GM12864 (cell line): ENCODE results near the gene IFNA2.
A peak's percentile ranks its signal among the peaks of the same experiment; 100 is the strongest.

Source experiments
- DNase-seq: peaks from one replicate; pipeline ENCODE4 v3.0.0-alpha.2; 2011; ENCODE audit warnings: low read depth
- H3K4me3 ChIP-seq: 2 replicates; pipeline ENCODE4 v1.5.1; 2011; ENCODE audit warnings: mild to moderate bottlenecking, low read depth, low read length, control low read depth
- TF ChIP-seq, protein P1 (sequence below): IDR thresholded peaks from 2 replicates; pipeline ENCODE4 v1.5.1; 2011; ENCODE audit warnings: low read depth, mild to moderate bottlenecking, moderate library complexity, low read length, control low read depth, inconsistent platforms; ENCODE audit errors: missing control alignments

Gene IFNA2

DNA sequence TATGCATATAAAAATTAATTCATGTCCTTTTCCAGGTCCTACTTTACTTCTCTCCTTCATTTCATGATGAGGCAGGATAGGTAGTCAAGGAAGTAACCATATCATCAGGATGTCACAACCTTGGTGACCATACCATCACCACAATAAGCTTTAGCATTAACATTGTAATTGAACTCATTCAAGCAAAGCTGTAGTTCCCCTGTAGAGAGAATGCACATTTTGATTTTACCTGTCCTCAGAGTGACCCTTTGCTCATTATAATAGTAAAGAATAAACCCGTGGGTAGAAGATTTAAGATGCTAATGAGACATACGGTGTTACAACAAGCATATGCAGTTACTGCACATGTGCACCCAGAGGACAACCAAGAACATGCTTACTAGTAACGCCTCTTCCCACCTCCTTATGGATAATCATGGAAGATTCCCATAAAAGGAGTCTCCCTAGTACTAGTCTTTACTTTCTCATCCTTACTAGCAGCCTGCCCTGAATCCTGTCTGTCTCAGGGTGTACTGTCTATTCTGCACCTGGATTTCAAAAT, 36.7 kb downstream of the IFNA2 start:
- no peak for DNase-seq
- TF ChIP-seq, protein P1, sequence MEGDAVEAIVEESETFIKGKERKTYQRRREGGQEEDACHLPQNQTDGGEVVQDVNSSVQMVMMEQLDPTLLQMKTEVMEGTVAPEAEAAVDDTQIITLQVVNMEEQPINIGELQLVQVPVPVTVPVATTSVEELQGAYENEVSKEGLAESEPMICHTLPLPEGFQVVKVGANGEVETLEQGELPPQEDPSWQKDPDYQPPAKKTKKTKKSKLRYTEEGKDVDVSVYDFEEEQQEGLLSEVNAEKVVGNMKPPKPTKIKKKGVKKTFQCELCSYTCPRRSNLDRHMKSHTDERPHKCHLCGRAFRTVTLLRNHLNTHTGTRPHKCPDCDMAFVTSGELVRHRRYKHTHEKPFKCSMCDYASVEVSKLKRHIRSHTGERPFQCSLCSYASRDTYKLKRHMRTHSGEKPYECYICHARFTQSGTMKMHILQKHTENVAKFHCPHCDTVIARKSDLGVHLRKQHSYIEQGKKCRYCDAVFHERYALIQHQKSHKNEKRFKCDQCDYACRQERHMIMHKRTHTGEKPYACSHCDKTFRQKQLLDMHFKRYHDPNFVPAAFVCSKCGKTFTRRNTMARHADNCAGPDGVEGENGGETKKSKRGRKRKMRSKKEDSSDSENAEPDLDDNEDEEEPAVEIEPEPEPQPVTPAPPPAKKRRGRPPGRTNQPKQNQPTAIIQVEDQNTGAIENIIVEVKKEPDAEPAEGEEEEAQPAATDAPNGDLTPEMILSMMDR, result no peak
- H3K4me3 ChIP-seq, result no peak overlapping the region

DNA sequence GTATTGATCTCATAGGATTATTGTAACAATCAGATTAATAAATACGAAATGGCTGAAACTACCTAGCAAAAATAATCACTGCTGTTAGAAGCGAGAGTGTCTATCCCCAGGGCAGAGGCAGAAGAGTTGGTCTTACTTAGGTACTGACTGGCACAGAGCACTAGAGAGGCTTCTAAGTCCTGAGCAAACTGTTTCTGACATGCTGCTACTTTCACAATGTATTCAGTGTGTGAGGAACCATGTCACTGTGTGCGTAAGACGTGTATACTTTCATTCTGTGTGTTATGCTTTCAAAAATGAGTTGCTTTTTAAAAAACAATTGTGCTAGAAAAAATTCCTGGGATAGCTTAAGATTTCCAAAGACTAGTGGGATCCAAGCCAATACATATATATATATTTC, 44.5 kb downstream of the IFNA2 start:
- no peak overlapping the region for H3K4me3 ChIP-seq
- no peak for DNase-seq
- TF ChIP-seq, protein P1, result no peak

DNA sequence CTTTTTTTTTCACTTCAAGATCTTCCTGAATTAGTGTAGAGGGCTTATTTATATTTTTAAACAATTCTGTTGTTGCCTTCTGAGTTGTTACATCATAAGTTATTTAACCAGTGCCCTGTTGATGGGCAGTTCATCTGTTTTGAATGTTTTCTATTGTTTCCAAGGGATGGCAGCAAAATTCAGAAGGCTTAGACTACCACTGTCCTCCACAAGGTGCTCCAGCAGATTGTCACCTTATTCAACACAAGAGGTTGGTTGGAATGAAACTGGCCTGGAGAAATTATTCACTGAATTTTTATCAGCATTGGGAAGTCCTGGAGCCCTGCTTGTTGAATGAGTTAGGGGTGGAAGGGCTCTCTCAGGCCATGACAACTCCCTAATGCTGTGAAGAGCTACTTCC, 48.7 kb downstream of the IFNA2 start:
- no peak overlapping the region for H3K4me3 ChIP-seq
- no peak for DNase-seq
- TF ChIP-seq, protein P1, result no peak

DNA sequence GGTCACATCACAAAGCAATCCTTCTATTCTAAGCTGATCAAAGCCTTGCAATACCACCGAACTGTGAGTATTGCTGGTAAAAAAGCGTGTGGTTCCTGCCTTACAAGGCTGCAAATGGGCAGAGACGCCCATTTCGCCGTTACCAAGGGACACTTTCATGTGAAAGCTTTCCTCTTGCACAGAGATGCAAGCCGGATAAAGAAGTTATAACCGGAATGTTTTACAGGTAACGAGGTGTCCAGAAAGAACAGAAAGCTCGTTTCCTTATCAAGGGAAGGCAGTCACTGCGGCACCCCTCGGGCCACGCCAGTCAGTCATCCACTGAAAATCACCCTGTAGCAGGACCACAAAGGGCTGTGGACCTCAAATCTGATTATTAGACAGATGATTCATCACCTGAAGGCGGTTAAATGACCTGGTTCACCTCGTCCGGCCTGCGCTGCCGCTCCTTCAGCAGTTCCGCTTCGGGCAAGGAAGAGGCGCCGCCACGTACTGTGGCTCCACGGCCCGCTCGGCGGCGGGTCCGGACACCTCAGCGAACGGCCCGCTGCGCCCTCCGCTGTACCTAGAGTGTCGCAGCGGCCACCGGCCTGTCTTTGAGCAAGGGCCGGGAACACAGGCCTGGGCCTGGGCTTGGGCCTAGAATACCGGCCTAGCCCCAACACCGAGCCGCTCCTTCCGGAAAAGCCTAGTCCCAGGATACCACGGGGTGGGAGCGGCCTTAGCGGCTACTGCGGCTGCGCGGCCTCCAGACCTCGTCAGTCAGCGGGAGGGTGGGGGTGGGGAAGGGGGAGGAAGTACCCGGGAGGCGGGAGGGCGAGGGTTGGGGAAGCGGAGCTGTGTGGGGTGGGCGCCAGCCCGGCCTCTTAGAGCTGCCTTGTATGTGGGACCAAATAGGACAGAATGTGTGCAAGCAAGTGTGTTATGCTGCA, 50.2 kb downstream of the IFNA2 start, which contains the start of gene KLHL9:
Gene KLHL9 (minus strand): TSS at position 704 of the 932 bp plus-strand sequence. CDS start 545 bp downstream, at position 159.
- TF ChIP-seq, protein P1, result no peak
- DNase-seq, result peak; percentile 72
- H3K4me3 ChIP-seq, result peak within 1 kb of the TSS; percentile 95
